Peyer's patch (tissue), 4 donors: Measurements from ENCODE around the gene GIMAP2.

Experiments
- POLR2A ChIP-seq, 2 donors: fragments of 450-650 bp; IDR thresholded peaks; one replicate each; pipeline ENCODE4 v1.5.1; 2017; ENCODE audit warnings: antibody characterized with exemption in 2 of 2, mild to moderate bottlenecking in 2 of 2, moderate library complexity in 2 of 2
- TF ChIP-seq, protein P1 (sequence below), 6 experiments: fragments of 450-650 bp in 4 of 6; fragments of 200-600 bp in 2 of 6; sonication (generic) in 1 of 6; IDR thresholded peaks; one replicate each; pipeline ENCODE4 v1.5.1; 2017 to 2019; ENCODE audit warnings: antibody characterized with exemption in 6 of 6, mild to moderate bottlenecking in 3 of 6, moderate library complexity in 1 of 6

DNA sequence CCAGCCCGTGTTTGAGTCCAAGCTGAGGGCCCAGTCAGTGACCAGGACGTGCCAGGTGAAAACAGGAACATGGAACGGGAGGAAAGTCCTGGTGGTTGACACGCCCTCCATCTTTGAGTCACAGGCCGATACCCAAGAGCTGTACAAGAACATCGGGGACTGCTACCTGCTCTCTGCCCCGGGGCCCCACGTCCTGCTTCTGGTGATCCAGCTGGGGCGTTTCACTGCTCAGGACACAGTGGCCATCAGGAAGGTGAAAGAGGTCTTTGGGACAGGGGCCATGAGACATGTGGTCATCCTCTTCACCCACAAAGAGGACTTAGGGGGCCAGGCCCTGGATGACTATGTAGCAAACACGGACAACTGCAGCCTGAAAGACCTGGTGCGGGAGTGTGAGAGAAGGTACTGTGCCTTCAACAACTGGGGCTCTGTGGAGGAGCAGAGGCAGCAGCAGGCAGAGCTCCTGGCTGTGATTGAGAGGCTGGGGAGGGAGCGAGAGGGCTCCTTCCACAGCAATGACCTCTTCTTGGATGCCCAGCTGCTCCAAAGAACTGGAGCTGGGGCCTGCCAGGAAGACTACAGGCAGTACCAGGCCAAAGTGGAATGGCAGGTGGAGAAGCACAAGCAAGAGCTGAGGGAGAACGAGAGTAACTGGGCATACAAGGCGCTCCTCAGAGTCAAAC, 56.9 kb downstream of the GIMAP2 start:
- TF ChIP-seq, protein P1, sequence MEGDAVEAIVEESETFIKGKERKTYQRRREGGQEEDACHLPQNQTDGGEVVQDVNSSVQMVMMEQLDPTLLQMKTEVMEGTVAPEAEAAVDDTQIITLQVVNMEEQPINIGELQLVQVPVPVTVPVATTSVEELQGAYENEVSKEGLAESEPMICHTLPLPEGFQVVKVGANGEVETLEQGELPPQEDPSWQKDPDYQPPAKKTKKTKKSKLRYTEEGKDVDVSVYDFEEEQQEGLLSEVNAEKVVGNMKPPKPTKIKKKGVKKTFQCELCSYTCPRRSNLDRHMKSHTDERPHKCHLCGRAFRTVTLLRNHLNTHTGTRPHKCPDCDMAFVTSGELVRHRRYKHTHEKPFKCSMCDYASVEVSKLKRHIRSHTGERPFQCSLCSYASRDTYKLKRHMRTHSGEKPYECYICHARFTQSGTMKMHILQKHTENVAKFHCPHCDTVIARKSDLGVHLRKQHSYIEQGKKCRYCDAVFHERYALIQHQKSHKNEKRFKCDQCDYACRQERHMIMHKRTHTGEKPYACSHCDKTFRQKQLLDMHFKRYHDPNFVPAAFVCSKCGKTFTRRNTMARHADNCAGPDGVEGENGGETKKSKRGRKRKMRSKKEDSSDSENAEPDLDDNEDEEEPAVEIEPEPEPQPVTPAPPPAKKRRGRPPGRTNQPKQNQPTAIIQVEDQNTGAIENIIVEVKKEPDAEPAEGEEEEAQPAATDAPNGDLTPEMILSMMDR (IDR thresholded peaks at IDR 0.05) = no peak
- TF ChIP-seq POLR2A (IDR thresholded peaks at IDR 0.05) = no peak
